Activated T-helper 2 cell treated with anti-CD3 and anti-CD28 coated beads, Interferon-gamma antibody, Interleukin-2, Interleukin-4, amounts not matched to agents 10 μg/mL and 5 μg/mL and 100 μg/mL, durations not matched to agents 14 hours and 24 hours and 36 hours (primary cell): ENCODE data around the gene GPSM3. TPM values are rescaled to one million over a fixed set of nuclear protein-coding genes. Genes with fewer than 3 reads are reported as not detected.

Source experiments
- DNase-seq: peaks from one replicate; pipeline ENCODE4 v3.0.0; 2021; ENCODE audit warnings: low spot score
- H3K27ac Mint-ChIP-seq: one replicate; pipeline ENCODE4 v1.8.0; 2021; ENCODE audit warnings: mixed read lengths
- H3K27me3 Mint-ChIP-seq: one replicate; pipeline ENCODE4 v1.8.0; 2021; ENCODE audit warnings: low read depth, mixed read lengths
- H3K36me3 Mint-ChIP-seq: one replicate; pipeline ENCODE4 v1.8.0; 2021; ENCODE audit warnings: low read depth, mixed read lengths
- H3K4me1 Mint-ChIP-seq: one replicate; pipeline ENCODE4 v1.8.0; 2021; ENCODE audit warnings: low read depth, mixed read lengths
- H3K4me3 Mint-ChIP-seq: one replicate; pipeline ENCODE4 v1.8.0; 2021; ENCODE audit warnings: low read depth, mild to moderate bottlenecking, moderate library complexity, mixed read lengths
- H3K9me3 Mint-ChIP-seq: one replicate; pipeline ENCODE4 v1.8.0; 2021; ENCODE audit warnings: mixed read lengths
- intact Hi-C: fragments of 100-400 bp; cut with micrococcal nuclease; formaldehyde crosslinking; loops from one replicate; pipeline ENCODE4 v1.15.1; 2023
- total RNA-seq: library from RNA; stranded (reverse); gene quantifications from 2 replicates; pipeline ENCODE4 v1.2.3, GENCODE V29; 2022

The GPSM3 gene
- total RNA-seq, 1 donor from 2014 or later = 90.7 TPM

DNA sequence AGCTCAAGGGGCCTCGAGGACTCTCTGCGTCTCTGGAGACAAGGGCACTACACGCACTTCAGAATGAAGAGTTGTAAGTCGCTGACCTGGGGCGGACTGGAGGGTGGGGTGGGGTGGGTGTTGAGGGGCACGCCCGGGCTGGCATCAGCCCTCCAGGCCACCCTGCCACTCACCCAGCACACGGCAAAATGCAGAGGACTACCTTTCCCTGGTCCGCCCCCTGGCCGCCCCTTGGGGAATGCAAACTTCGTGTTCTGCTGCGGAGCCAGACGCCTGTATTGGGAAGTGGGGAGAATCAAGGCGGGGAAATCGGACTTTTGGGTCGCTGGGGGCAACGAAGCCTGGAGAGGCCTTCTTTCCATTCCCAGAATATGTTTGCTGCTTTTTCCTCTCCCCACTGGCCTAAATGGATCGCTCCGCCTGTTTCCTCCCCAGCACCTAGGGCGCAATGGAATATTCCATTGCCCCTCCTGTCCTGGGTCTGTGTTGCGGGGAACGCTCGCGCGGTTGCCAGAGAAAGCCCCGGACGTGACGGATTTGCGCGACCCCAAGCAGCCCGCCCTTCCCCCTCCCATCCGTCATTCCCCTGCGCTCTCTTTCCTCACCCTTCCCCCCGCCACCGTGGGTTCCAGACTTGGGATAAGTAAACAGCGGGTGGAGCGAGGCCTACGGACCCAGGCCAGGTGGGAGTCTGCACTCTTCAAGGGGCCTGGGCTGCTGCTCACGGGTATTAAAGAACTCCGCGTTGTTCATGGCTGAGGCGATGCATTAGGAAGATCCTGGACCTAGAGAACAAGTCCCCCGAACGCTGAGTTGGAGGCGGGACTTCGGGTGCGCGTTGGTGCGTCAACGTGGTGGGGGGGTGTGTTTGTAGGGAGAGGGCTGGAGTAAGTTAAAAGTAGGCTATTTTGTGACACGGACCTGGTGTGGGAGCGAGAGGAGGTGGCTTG, 38.6 kb downstream of the GPSM3 start, which contains the start of gene PPT2:
Gene PPT2 (plus strand): TSS at position 578 of the 950 bp plus-strand sequence. CDS start 454 bp downstream, outside the sequence.
- H3K9me3 Mint-ChIP-seq = no peaks in the 10 kb centered on the region
- peaks cover 18% of the 10 kb centered on the region for H3K4me1 Mint-ChIP-seq
- H3K27me3 Mint-ChIP-seq = peaks cover 31% of the 10 kb centered on the region
- peak within 1 kb of the TSS; percentile 82 for H3K27ac Mint-ChIP-seq
- peaks cover 15% of the 10 kb centered on the region for H3K36me3 Mint-ChIP-seq
- H3K4me3 Mint-ChIP-seq = peak within 1 kb of the TSS; percentile 91
- DNase-seq = peak; percentile 55
- intact Hi-C loops = loop anchor here (1.0 to 5.0 kb wide), 4 partner anchors 22 to 67 kb away; partner anchors contain the start of genes AGPAT1 and FKBPL

- DNase-seq = no peak
- Mint-ChIP-seq H3K4me3 (peak overlapping the region; percentile 67), H3K4me1 (peaks cover 23% of the 10 kb centered on the region), H3K27ac (no peak overlapping the region), H3K27me3 (peaks cover 38% of the 10 kb centered on the region), H3K9me3 (no peaks in the 10 kb centered on the region), H3K36me3 (peaks cover 7% of the 10 kb centered on the region)
- intact Hi-C loops = loop anchor here (5.0 kb wide), 1 partner anchor 36 kb away; no protein-coding TSS in a partner anchor
These were observed 39.5 kb downstream of the GPSM3 start for GRCh38 chr6:32152769-32153563.

DNA sequence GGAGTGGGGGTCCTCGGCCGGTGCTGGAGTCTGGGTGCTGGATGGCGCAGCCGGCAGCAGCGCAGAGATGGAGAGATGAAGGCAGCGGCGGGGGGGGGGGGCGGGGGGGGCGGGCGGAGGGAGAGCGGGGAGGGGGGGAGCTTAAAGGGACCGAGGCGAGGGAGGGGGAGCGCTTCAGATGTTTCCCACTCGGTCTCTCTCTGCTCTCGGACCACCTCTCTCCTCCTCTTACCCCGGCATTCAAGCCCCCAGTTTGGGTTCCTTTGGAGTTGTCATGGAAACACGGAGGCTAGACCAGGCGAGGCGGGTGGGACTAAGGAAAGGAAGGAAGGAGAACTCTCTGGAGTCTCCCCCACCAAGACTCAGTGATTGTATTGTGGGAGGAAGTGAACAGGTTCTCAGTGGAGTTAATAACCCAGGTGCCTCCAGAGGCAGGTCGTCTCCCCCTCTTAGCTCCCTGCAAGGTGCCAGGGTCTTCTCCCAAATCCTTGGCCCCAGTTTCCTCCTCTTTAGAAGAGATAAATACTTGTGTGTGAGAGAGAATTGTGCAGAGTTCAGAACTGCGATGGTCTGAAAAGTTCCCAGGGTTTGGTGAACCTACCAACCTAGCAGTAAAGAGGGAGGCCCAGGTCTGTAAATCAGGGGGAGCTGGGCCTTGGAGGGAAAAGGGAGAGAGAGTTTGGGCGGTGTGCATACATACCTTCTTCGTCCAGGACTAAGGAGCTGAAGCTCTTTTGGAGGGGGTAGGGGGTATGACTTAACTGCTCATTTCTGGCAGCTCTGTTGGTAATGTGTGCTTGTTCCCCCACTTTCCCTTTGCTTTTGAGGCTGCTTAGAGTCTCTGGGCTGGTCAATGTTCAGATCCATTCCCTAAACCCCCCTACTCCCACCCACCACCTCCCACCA, 40.3 kb downstream of the GPSM3 start, which contains the start of gene PRRT1:
Gene PRRT1 (minus strand): TSS at position 77 of the 906 bp plus-strand sequence. CDS start 112 bp downstream, outside the sequence.
- intact Hi-C loops = loop anchor here (5.0 kb wide), 1 partner anchor 35 kb away; no protein-coding TSS in a partner anchor
- Mint-ChIP-seq H3K4me3 (peak within 1 kb of the TSS; percentile 28), H3K4me1 (peaks cover 26% of the 10 kb centered on the region), H3K36me3 (no peaks in the 10 kb centered on the region), H3K27me3 (peaks cover 44% of the 10 kb centered on the region), H3K9me3 (no peaks in the 10 kb centered on the region), H3K27ac (no peak within 1 kb of the TSS)
- DNase-seq = no peak

GRCh38 chr6:32151181-32151862, 41.1 kb downstream of the GPSM3 start:
- peaks cover 26% of the 10 kb centered on the region for H3K4me1 Mint-ChIP-seq
- DNase-seq = no peak
- H3K4me3 Mint-ChIP-seq = no peak overlapping the region
- no peak overlapping the region for H3K27ac Mint-ChIP-seq
- no peaks in the 10 kb centered on the region for H3K9me3 Mint-ChIP-seq
- no peaks in the 10 kb centered on the region for H3K36me3 Mint-ChIP-seq
- peaks cover 52% of the 10 kb centered on the region for H3K27me3 Mint-ChIP-seq
- intact Hi-C loops = loop anchor here (5.0 kb wide), 1 partner anchor 34 kb away; no protein-coding TSS in a partner anchor

- peaks cover 22% of the 10 kb centered on the region for H3K4me1 Mint-ChIP-seq
- no peaks in the 10 kb centered on the region for H3K9me3 Mint-ChIP-seq
- peaks cover 58% of the 10 kb centered on the region for H3K27me3 Mint-ChIP-seq
- no peak overlapping the region for H3K4me3 Mint-ChIP-seq
- H3K27ac Mint-ChIP-seq = no peak overlapping the region
- DNase-seq = no peak
- intact Hi-C loops = loop anchor here (5.0 kb wide), 1 partner anchor 33 kb away; no protein-coding TSS in a partner anchor
- H3K36me3 Mint-ChIP-seq = no peaks in the 10 kb centered on the region
These were observed 42.2 kb downstream of the GPSM3 start for GRCh38 chr6:32149932-32150870.

- H3K27ac Mint-ChIP-seq = no peak overlapping the region
- peaks cover 59% of the 10 kb centered on the region for H3K27me3 Mint-ChIP-seq
- H3K9me3 Mint-ChIP-seq = no peaks in the 10 kb centered on the region
- H3K4me1 Mint-ChIP-seq = peaks cover 18% of the 10 kb centered on the region
- peak overlapping the region; percentile 78 for H3K4me3 Mint-ChIP-seq
- DNase-seq = no peak
- no peaks in the 10 kb centered on the region for H3K36me3 Mint-ChIP-seq
- intact Hi-C loops = no loop called here
These were observed 43.2 kb downstream of the GPSM3 start for GRCh38 chr6:32149092-32149755.

GRCh38 chr6:32148289-32149091, 44.0 kb downstream of the GPSM3 start:
- peaks cover 59% of the 10 kb centered on the region for H3K27me3 Mint-ChIP-seq
- no peak overlapping the region for H3K27ac Mint-ChIP-seq
- H3K4me3 Mint-ChIP-seq = peak overlapping the region; percentile 78
- H3K36me3 Mint-ChIP-seq = no peaks in the 10 kb centered on the region
- peak; percentile 60 for DNase-seq
- H3K9me3 Mint-ChIP-seq = no peaks in the 10 kb centered on the region
- intact Hi-C loops = no loop called here
- peaks cover 18% of the 10 kb centered on the region for H3K4me1 Mint-ChIP-seq

- DNase-seq = no peak
- Mint-ChIP-seq H3K4me1 (peaks cover 13% of the 10 kb centered on the region), H3K27ac (no peak overlapping the region), H3K27me3 (peaks cover 51% of the 10 kb centered on the region), H3K36me3 (no peaks in the 10 kb centered on the region), H3K4me3 (no peak overlapping the region), H3K9me3 (no peaks in the 10 kb centered on the region)
- intact Hi-C loops = no loop called here
These were observed 44.9 kb downstream of the GPSM3 start for GRCh38 chr6:32147401-32148132.

DNA sequence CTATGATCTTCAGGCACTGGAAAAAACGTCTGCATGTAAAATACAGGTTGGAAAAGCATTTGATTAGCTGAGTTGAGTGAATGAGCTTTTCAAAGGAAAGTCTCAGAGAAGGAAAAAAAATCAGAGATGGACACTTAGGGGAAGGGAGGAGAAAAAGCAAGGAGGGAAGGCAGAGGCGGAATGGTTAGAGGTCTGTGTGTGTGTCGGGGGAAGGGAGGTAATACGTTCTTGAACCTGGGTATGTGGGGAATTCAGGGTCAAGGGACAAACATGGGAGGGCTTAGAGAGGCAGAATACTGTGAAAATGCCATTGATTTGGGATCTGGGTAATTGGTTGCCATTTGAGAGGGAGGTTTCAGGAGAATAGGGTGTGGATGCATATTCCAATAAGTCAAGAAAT, 45.8 kb downstream of the GPSM3 start:
- H3K36me3 Mint-ChIP-seq = no peaks in the 10 kb centered on the region
- no peaks in the 10 kb centered on the region for H3K9me3 Mint-ChIP-seq
- H3K27me3 Mint-ChIP-seq = peaks cover 47% of the 10 kb centered on the region
- intact Hi-C loops = no loop called here
- H3K27ac Mint-ChIP-seq = no peak overlapping the region
- no peak for DNase-seq
- H3K4me1 Mint-ChIP-seq = peaks cover 13% of the 10 kb centered on the region
- no peak overlapping the region for H3K4me3 Mint-ChIP-seq
